SHP77 (cell line): ENCODE results near the gene KSR1.

Source experiments
- DNase-seq, 2 experiments: peaks; one replicate each; lab custom pipeline; 2025; lab: John Stamatoyannopoulos, UW

KSR1 gene

GRCh38 chr17:27591986-27592385, 135.7 kb downstream of the KSR1 start:
- no peak for DNase-seq

- no peak for DNase-seq
These were observed 137.1 kb downstream of the KSR1 start for GRCh38 chr17:27593232-27593856.

GRCh38 chr17:27593857-27594255, 137.6 kb downstream of the KSR1 start:
- DNase-seq: no peak

GRCh38 chr17:27595208-27595607, 139.0 kb downstream of the KSR1 start:
- no peak for DNase-seq

- no peak for DNase-seq
These were observed 139.8 kb downstream of the KSR1 start for GRCh38 chr17:27596096-27596495.

GRCh38 chr17:27596566-27597187, 140.4 kb downstream of the KSR1 start:
- peak in 1 of 2 experiments; percentile 16 for DNase-seq

GRCh38 chr17:27597188-27597580, 140.9 kb downstream of the KSR1 start:
- no peak for DNase-seq

GRCh38 chr17:27597783-27598320, 141.6 kb downstream of the KSR1 start:
- DNase-seq: no peak

- DNase-seq: no peak
These were observed 142.2 kb downstream of the KSR1 start for GRCh38 chr17:27598337-27599050.

- DNase-seq: no peak
These were observed 144.2 kb downstream of the KSR1 start for GRCh38 chr17:27600471-27600870.

GRCh38 chr17:27601069-27601974, 145.1 kb downstream of the KSR1 start:
- DNase-seq: peak; percentile 31 to 54

- no peak for DNase-seq
These were observed 145.7 kb downstream of the KSR1 start for GRCh38 chr17:27601975-27602302.

GRCh38 chr17:27602721-27603420, 146.6 kb downstream of the KSR1 start:
- DNase-seq: peak; percentile 58 to 60

- DNase-seq: no peak
These were observed 147.1 kb downstream of the KSR1 start for GRCh38 chr17:27603421-27603770.

GRCh38 chr17:27603880-27604794, 147.9 kb downstream of the KSR1 start:
- no peak for DNase-seq

GRCh38 chr17:27605409-27605808, 149.2 kb downstream of the KSR1 start:
- DNase-seq: no peak

GRCh38 chr17:27607521-27608091, 151.4 kb downstream of the KSR1 start:
- no peak for DNase-seq

GRCh38 chr17:27608328-27609230, 152.3 kb downstream of the KSR1 start:
- DNase-seq: no peak
